CD4-positive, alpha-beta T cell treated with Interleukin-17A for 1 hour (primary cell): ENCODE results near the gene SCAMP2.

Experiments
- DNase-seq: peaks from one replicate; pipeline ENCODE4 v3.0.0-alpha.2; 2020

The SCAMP2 gene

DNA sequence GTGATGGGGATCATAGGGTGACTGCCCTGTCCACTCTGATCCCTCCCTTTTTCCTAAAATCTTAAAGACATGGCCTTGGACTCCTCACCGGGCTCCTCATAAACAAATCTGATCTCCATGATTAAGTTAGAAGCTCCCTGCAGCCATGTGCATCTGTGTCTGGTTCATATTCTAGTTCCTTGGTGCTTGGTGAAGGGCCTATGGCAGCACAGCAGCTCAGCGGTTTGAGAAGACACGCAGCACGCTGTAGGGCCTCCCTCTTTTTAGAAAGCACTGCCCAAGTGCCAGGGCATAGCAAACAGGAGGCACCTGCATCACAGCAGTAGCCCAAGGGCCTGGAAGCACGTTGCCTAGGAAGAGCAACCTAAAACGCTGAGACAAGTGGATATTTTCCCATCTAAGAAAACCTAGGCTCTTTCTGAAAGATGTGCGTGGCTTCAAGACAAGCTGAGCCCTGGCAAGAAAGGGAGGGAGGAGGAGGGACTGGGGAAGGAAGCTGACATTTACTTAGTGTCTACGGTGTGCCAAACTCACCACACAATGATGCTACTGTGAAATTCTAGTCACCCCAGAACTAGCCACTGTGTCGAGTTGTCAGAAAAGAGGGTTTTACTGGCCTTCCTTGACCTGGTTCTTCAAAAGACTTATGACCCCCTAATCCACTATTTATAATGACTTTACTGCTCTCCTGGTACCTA, 15.3 kb downstream of the SCAMP2 start:
- no peak for DNase-seq

DNA sequence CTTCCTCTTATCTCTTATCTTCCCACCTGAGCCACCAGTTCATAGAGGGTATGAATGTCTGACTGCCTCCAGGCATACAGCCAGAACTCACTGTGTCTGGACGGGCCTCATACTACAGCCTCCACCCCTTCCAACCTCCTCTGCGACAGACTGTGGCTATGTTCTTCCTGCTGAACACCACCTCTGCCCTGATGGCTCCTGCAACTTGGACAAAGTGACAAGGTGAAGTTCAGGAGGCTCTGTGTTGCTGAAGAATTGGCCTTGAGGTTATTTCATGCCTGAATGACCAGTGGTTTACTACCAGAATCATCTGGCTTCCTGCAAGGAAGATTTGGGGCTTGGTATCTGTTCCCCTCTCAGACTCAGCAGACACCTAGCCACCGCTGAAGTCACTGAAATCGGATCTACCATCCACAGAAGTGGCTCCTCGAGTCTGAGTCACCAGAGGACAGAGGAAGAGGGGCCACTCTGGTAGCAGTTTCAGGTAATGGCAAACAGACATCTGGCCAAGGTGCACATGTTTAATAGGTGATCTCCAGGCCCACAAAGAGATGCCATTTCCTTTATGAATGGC, 16.0 kb downstream of the SCAMP2 start:
- DNase-seq: no peak

DNA sequence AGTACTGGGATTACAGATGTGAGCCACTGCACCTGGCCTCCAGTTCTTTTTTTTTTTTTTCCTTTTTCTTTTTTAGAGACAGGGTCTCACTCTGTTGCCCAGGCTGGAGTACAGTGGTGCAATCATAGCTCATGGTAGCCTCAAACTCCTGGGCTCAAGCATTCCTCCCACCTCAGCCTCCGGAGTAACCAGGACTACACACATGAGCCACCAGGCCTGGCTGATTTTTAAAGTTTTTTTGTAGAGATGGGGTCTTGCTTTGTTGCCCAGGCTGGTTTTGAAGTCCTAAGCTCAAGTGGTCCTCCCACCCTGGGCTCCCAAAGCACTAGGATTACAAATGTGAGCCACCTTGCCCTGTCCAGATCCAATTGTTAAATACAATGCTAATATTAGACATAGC, 16.6 kb downstream of the SCAMP2 start:
- DNase-seq: no peak

DNA sequence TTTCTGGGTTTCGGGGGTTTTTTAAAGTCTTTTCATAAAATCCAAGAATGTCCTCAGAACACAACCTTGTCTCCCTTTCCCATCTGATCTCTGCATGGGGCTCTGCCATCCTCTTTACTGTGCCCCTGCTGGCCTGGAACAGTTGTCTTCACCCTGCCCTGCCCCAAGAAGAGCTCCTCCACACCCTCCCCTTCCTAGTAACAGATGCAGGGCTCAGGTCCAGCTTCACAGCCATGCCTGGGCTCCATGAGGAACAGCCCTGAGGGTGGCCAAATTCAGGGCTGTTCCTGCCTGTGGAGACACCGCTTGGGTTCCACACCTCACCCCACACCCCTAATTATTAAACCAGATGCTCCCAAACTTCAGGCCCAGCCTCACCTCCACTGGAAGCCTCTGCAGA, 17.3 kb downstream of the SCAMP2 start:
- no peak for DNase-seq

DNA sequence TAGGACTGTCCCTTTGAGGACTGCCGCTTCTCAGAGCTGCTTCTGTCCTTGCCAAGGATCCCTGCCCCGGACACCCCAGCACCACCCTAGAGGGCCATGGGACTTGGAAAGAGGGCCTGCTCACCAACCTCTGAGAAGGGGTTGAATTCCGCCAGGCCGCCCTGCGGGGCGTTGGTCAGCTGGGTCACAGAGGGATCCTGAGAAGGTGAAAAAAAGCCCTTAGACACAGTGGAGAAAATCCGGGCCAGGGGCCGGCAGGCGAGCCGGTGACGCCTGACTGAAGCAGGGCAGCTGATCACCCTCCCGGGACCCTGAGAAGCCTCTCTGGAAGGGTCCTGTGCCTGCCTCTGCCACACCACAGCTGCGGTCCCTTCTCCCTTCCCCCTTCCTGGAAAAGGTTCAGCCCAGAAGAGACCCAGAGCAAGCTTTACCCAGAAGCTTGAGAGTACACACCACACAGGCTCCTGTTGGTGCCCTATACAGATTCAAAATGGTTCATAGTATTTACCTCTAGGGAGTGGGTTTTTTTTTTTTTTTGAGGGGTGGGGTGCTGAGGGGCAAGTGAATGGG, 18.6 kb downstream of the SCAMP2 start:
- no peak for DNase-seq

DNA sequence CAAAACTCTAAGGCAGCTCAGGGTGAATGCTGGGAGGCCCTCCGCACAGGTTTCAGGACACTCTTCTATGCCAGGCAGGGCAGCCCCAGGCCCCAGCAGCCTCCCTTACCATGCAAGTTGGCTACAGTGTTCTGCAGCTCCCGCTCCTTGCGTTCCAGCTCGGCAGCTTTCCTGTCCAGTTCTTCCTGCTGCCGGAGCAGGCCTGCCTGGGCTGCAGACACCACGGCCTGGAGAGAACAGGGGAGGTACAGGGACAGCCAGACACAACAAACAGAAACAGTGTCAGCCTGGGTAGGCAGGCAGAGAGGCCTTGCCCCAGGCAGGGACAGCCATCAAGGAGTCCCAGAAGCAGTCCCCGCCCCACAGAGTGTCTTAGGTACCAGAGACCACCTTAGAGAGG, 21.2 kb downstream of the SCAMP2 start:
- DNase-seq: no peak

DNA sequence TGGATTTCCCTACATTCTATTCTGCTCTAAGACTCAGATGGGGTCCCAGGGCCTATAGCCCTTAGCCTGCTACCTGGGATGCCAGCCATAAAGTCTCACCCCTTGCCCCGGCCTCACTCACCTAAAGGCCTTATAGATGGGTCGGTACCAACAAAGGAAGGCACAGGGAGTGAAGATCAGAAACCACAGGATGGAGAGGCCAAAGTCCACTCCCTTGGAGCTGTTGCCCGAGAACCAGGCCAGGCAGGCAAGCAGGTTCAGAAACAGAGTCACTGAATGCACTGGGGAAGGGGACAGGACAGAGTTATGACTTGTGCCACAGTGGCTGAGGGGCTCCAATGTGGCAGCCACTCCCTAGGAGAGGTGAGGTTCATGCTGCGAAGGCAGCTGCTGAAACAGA, 22.8 kb downstream of the SCAMP2 start:
- DNase-seq: no peak

DNA sequence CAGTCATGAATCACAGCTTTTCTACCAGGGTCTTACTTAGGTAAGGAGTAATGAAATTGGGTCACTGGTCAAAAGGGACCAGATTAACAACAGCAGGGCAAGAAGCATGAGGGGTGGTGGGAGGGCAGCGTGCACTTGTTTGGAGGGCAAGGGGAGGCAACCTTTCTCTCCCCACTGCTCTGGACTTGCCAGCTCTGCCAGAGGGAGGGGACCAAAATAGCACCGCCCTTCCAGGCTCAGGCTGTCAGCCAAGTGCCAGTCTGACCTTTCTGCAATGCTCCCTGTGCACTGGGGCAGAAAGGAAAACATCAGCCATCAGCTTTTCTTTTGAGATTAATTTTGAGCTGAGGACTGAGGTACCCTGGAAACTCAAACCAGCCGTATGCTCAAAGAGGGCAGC, 25.7 kb downstream of the SCAMP2 start:
- no peak for DNase-seq

DNA sequence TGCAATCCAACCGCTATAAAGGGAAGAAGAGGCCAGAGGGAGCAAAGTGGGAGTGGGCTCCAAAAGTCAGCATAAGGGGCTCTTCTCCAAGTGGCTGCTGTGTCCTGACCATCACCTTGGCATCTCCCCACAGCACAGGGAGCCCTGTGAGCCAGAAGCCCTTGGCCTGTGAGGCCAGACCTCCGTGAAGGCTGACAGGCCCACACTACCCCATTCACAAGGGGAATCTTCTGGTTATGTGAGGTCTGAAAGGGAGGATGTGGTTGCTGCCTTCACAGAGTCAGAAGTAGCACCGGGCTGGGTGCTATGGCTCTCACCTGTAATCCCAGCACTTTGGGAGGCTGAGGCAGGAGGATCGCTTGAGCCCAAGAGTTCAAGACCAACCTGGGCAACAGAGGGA, 27.6 kb downstream of the SCAMP2 start:
- peak; percentile 34 for DNase-seq

DNA sequence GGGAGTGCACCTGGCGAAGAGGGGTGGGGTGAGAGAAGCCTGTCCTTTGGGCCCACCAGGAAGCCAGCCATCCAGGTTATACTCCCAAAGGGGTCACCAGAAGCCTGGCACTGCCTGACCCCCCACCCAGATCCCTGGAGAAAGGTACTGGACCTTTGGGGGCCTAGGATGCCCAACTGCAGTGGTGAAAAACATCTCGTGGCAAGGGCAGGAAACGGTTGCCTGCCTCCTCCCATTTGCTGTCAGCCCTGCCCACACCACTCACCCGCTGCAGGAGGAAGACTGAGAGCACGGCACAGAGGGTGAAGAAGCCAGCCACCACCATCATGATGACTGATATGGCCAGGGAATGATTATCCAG, 28.0 kb downstream of the SCAMP2 start:
- peak; percentile 63 for DNase-seq

DNA sequence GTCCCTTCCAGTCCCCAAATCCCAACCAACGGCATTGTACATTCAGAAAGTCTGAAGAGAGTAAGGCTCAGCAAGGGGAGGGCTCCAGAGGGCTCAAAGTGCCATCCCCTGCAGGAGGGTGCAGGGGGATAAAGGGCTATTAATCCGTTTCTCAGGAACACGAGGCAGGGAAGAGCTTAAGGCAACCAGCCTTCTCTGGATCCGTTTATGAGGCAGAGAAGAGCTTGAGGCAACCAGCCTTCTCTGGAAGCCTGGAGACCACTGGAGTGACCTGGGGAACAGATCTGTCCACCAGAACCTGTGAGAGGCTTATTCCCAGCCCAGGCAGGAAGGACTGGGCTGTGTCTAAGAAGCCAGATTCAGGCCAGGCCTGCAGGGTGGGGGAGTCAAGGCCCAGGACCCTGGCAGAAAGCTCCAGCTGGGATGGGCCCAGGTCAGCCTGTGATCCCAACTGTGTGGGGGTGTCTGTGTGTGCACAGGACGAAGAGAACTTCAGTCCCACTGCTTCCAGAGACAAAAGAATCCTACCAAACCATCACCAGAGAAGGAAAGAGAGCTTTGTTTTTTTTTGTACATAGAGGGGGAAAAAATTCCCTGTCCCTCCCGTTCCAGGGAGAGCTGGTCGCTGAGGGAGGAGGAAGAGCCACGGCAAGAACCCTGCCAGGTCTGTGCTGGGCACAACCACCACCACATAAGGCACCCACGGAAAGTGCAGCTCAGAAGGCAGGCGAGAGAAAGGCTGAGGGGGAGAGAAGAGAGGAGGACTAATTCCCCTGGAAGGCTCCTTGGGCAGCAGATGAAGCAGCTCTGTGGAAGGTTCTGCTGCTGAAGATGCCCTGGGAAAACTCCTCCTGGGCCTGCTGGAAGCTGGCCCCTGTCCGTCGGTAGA, 28.6 kb downstream of the SCAMP2 start:
- no peak for DNase-seq

DNA sequence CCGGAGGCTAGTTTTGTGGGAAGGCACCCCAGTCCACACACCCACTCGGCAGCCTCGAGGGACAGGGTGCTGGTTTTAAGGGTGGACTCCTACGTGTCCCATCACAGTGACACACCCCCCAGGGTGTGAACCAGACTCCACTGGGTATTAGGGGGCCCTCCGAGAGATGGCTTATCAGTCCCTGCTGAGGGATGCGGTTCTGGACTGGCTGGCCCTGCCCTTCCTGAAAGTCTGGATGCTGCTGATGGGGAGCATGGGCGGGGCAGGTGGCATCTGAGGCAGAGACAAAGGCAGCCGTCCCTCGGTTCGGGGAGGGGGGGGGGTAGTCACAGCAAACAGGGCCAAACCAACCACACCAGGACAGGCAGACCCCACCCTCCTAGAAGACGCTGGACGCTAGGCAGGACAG, 29.3 kb downstream of the SCAMP2 start:
- no peak for DNase-seq

DNA sequence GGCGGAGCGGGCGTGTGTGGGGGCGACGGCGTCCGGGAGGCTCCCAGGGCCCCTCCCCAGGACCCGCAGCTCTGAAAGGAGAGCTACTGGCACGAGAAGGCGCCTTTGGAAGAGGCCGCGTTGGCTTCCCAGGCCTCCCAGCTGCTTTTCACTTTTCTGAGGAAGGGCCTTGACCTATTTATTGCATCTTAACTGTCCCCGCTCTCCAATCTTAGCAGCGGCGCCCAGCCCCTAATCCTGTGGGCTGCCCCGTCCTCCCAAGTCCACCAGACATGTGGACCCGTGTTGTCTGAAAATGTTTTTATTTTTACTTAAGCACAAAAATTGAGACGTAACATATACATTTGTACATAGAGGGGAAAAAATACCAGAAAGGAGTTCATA, 29.7 kb downstream of the SCAMP2 start:
- DNase-seq: no peak

DNA sequence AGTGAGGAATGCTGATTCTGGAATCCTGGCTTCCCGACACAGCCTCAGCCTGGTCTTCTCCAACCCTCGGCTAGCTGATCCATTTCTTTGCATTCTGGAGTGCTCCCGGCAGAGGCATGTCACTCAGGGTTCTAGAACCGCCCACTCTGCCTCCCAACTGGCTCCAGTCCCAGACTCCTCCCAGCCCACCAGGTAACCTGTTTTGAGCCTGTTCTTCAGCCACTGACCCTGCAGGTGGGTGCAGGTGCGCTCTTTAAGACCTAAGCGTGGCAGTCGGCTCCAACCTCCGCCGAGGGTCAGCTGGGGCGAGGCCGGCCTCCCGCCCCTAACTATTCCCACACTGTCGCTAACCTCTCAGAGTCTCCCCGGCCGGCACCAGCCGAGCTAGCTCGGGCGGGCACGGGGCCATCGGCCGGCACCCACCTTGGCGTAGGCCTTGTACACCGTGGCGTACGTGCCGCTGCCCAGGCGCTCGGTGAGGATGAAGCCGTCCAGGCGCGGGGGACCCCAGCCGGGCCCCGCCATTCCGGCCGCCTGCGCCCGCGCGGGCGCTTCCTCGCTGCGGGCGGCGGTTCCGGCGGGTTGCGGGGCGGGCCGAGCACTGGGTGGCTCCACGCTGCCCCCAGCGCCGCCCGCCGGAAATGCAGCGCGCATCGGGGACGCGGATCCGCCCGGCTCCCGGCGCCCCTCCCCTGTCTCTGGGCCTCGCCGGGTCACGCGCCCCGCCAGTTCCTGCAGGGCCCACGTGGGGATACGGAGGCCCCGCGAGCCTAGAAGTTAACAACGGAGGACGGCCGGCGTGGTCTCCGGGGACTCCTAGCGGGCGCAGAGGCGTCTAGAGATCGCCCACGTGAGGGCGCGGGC, 30.4 kb downstream of the SCAMP2 start, which contains the start of gene ULK3:
TSS of gene ULK3 (minus strand) at position 576 of the 864 bp plus-strand sequence. CDS start at position 525, 51 bp downstream.
- DNase-seq: peak; percentile 92

DNA sequence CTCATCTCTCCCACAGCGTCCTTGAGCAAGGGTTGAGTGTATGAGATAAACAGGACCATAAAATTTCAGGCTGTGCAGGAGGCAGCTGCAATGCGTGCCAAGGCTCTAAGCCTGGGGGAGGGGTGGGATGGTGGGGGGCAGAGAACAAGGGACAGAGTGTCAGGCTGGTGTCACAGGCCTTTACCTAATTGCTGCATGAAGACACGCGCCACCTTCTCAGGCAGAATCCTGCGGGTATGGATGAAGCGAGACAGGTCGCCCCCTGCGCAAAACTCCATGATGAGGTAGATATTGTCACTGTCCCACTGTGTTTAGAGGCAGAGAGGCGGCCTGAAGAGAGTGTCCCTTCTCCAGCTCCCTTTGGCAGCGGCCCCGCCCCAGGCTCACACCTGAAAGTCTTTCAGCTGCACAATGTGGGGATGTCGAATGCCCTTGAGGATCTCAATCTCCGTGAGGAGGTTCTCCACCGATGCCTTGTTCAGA, 31.2 kb downstream of the SCAMP2 start:
- no peak for DNase-seq

DNA sequence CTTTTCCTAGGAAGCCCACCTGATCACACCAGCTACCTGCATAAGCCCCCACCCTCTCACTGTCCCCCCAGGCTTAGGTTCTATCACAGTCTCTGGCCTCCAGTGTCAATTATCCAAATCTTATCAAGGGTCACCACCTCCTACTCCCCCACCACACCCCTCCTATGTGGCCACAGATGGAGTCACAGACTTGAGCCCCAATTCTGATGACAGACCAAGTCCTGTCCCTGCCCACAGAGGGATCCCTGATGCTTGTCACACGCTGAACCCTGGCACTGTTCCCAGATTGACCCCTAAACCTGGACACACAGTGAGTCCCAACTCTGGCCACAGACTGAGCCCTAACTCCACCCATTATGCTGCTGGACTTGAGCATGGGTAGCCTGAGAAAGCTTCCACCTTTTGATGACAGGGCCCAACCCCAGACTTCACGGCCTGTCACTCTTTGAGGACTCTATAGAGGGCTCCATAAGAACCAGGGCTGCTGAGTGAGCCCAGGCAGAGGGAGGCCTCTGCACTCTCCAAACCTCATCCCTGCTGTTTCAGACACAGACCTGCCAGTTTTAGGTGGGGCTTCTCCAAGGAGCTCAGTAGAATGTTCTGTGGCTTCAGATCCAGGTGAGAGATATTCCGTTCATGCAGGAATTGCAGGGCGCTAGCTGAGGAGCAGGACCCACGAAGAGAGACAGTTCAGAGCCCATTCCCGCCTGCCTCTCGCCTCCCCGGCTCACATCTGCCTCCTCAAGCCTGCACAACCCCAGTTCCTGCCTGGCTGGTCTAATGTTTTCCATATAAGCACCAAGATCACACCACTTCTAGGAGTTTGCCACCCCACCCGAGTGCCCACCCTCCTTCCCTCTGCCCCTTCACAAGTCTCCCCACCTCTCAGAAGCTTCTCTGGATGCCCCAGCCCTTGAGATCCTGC, 32.1 kb downstream of the SCAMP2 start:
- no peak for DNase-seq

DNA sequence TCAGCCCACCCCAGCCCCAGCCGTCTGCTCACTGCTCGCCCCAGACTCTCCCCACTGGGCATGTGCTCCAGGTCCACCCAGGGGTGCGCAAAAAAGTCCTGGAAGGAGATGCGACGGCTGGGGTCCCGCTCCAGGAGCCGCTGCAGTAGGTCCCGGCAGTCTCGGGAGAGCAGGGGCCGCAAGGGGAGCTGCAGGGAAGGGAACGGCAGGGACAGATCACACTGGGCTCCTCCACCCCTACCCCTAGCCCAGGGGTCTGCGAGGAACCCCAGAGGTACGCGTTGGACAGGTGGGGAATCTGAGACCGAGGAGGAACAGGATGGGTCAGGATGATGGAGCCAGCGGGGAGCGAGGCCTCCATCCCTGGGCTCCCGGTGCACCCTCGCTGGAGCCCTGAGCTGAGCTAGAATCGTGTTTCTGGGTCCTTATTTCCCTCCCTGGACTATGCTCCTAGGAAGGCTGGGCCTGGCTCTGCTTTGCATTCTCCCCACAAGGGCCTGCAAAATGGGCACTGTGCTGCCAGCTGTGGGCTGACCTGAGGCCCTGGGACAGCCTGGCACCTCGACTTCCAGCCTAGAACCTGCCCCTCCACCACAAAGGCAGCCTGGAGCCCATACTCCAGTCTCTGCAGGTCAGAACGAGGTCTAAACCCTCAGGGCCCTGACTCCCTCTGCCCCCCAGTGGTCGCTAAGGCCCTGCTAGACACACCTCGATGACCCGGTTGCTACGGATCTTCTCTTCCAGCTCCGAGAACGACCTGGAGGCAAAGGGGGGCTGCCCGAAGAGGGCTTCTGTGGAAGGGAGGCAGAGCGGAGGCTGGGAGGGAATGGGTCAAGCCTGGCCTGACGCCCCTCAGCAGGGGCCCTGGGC, 33.4 kb downstream of the SCAMP2 start:
- DNase-seq: no peak

DNA sequence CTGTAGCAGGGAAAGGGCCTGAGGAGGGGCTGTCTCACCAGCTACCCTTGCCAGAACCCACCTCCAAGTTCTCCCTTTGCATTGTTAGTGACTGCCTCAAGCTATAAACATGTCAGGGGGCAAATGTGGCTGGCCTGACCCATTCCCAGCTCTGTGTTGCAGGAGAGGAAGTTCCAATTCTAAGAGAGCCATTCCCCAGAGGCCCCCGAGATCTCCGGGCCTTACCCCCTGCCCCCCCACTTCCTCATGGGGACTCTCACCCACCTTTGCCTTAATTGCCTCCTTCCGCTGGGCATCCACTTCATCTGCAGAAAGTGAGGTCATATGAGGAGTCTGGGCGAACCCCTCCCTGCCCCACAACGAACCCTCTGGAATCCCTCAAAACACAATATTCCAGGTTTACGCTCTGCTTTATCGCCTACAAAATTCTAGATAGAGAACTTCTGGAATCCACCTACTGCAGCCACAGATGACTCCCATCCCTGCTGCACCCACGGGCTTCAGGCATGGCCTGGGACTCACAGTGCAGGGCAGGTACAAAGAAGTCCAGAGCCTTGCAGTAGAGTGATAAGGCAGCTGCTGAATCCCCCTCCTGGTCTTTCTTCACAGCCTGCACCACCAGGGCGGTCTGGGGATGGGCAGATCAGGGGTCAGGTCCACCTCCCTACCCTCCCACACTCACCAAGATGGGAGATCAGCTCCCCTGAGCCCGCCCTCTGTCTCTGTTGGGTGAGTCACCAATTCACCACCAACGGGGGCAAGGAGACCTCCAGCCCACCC, 34.2 kb downstream of the SCAMP2 start:
- DNase-seq: no peak

DNA sequence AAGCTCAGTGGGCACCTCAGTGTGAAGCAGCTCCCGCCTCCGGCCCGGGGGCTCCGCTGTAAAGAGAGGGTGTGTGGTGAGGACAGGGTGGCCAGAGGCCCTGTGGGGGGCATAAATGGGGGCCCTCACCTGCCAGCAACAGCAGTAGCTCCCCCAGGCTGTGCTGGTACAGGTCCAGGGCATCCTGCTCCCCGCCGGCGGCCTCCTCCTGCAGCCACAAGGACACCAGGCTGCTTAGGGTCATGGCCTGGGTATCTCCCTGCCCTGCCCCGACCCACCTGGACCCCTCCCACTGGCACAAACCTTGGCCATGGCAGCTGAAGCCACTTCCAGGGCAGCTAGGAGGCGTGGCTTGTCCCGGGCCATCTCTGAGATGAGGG, 35.0 kb downstream of the SCAMP2 start:
- no peak for DNase-seq
